ENCODE results near the gene SLC26A3.

Gene SLC26A3

DNA sequence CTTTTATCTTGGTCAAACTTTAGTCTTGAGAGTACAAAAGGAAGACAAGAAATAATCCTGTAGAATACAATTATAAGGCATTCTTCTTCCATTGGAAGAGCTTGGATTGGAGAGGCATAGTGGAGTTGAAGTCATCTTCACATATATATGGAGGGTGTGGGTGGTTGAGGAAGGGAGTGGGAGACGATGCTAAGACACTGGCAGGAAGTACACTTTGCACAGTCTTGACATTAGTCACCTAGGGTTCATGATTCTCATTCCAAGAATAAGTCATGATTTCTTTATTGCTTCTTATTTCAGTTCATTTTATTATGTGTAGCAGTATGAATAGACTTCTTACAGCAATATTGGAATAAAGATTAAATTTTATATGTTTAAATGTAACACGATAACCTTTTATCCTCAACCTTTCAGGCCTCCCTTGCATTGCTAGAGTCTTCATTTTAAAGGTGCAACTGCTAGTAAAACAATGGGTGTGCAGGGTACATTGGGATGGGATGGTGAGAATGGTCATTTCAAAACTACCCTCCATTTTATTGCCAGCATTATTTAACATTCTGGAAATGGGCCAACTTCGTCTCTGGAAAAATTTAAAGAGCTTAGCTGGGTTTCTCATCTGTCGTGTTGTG is 12.3 kb upstream of the SLC26A3 start:
- no peak for DNase-seq (ENCODE audit: low spot score)

GRCh38 chr7:107813524-107813923 is 10.5 kb upstream of the SLC26A3 start:
- no peak for DNase-seq (ENCODE audit: low spot score)

DNA sequence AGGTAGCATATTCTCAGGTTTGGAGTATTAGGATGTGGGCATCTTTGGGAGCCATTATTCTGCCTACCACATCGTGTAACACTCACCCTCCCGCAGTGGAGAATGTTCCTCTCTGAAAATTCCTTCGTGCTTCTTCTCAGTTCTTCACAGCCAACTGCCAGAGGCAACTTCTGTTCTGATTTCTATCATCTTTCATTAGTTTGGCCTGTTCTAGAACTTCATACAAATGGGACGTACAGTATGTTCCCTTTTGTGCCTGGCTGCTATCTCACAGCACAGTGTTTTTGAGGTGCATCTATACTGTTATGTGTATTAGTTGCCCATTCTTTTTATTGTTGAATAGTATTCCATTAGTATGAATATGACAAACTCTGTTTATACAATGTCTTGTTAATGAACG is 8.9 kb upstream of the SLC26A3 start:
- no peak for DNase-seq (ENCODE audit: low spot score)

DNA sequence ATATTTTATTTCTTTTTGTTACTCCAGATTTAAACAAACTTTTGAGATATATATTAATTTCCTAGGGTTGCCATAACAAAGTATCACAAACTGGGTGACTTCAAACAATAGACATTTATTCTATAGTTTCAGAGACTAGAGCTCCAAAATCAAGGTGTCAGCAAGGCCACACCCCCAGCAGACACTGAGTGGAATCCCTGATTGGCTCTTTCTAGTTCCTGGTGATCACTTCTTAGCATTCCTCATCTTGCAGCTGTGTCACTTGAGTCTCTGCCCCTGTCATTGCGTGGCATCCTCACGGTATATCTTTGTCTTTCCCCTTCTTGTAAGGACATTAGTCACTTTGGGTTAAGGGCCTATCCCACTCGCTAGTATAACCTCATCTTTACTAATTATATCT is 7.6 kb upstream of the SLC26A3 start:
- DNase-seq (ENCODE audit: low spot score) = no peak

DNA sequence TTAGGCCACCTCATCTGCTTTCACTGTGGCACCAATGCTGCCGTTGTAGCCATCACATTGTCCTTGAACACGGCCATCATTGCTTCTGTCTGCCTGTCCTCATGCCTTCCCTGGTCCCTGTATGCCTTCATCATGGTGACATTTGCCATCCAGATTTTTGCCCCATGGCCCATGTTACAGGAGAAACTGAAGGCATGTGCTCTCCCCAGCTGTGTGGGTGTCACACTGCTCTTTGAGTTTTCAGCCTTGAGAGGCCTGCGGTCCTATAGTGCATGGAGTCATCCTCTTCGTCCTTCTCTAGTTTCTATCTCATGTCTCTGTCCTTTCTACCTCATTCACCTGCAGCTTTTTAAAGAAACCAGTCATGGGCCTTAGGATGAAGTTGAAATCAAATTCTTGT is 6.2 kb upstream of the SLC26A3 start:
- DNase-seq (ENCODE audit: low spot score) = no peak

DNA sequence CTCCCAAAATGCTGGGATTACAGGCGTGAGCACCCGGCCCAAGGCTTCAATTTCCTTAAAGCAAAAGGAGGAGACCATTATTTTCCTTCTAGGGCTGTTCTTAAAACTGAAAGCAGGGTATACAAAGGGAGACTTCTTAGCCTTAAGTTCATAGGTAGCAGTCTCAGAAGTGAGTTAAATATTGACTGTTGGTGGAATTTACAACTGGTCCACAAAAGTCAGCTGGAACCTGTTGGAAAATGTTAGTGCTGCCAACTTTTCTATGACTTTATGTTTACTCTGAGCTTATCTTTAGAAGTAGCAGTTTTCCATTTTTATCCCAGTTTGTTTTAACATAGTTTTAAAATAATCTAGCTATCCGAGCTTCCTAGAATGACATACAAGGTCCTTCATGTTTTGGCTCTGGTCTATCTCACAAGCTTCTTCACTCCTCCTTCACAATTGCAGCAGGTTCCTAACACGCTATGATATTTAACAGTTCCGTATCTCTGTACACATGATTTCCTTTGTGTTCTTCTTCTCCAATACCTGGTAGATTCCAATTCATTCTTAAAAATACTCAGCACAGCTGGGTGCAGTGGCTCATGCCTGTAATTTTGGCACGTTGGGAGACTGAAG is 3.3 kb downstream of the SLC26A3 start:
- no peak for DNase-seq (ENCODE audit: low spot score)

DNA sequence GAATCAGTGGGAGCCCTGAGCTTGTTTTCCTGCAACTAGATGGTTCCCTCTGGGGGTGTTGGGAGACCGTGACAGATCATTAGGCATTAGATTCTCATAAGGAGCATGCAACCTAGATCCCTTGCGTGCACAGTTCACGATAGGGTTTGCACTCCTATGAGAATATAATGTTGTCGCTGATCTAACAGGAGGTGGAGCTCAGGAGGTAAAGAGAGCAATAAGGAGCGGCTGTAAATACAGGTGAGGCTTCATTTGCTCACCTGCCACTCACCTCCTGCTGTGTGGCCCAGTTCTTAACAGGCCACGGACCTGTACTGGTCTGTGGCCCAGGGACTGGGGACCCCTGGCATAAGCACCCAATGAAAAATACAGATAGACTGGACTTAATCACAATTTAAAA is 10.7 kb downstream of the SLC26A3 start:
- no peak for DNase-seq (ENCODE audit: low spot score)

- DNase-seq (ENCODE audit: low spot score) = no peak
Measured at GRCh38 chr7:107789647-107790046, 13.4 kb downstream of the SLC26A3 start.

DNA sequence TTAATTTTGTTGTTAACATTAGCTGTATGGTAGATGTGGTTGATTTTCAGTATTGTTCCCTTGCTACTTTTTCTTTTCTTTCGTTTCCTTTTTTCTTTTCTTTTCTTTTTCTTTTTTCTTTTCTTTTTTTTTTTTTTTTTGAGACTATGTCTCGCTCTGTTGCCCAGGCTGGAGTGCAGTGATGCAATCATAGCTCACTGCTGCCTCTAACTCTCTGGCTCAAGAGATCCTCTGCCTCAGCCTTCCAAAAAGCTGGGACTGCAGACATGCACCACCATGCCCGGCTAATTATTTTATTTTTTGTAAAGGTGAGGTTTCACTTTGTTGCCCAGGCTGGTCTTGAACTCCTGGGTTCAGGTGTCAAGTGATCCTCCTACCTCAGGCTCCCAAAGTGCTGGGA is 14.4 kb downstream of the SLC26A3 start:
- DNase-seq (ENCODE audit: low spot score) = no peak

- no peak for DNase-seq (ENCODE audit: low spot score)
Measured at GRCh38 chr7:107788216-107788615, 14.8 kb downstream of the SLC26A3 start.

GRCh38 chr7:107785926-107786325 is 17.1 kb downstream of the SLC26A3 start:
- no peak for DNase-seq (ENCODE audit: low spot score)

DNA sequence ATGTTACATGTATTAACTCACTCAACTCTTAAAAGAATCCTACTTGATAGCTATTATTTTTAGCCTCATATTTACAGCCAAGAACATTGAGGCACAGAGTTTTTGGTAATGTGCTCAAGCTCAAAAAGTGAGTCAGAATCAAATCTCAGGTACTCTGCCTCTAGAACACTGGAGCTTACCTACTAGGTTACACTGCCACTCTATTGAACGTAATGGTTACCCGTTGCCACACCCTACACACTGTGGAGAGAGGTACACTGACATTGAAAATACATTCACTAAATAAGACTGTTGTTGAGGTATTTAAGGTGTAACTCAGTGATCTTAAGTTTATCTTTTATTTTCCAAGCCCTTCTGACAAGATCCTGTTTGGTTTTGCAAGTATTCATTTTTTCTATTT is 17.9 kb downstream of the SLC26A3 start:
- no peak for DNase-seq (ENCODE audit: low spot score)

DNA sequence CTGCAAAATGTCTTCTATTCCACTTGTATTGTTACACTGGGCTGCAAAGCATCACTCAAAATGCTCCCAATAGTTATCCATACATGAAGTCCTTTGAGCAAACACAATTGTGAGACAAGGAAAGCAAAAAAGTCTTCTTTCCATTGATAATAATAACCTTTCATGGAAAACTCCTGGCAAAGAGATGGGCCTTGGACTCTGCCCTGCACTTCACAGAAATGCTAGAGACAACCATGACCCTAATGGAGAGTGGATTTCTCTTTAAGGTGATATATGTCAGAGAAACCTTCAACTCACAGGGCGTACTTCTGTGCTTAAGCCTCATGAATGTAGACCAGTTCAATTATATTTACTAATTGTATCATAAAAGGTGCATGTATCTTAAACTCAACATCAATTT is 19.4 kb downstream of the SLC26A3 start:
- DNase-seq (ENCODE audit: low spot score) = no peak

DNA sequence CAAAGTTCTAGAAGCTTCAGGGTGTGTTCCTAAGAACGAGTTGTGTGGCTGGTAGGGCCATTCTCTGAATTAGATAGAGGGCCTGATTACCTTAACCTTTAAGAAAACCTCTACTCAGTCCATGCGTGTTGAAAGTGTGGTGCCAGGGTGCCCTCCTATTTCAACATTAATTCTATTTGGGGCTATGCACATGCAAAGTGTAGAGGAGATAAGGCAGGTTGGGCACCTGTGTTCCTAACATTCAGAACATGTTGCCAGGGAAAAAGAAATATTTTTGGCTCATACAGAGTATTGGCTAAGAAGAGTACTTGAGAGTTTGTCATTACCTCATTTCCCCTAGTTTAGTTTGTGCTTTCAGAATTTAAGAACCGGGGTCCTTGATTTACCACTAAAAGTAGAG is 20.6 kb downstream of the SLC26A3 start:
- DNase-seq (ENCODE audit: low spot score) = no peak

GRCh38 chr7:107779647-107780099 is 23.4 kb downstream of the SLC26A3 start:
- DNase-seq (ENCODE audit: low spot score) = no peak

DNA sequence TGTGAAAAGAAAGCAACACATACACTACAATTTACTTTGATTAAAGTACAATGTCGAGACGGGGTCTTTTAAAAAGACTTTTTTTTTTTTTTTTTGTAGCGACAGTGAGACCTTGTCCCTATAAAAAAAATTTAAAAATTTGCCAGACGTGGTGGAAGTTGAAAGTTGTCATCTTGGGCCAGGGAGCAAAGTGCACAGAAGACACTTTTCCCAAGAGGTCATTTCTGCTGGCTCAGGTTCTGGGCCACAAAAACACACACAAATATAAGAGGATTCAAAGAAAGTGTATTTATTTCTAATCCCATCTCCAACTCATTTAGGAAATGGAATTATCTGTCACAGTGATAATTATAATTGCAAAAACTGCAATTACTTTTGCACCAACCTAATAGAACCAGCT is 24.7 kb downstream of the SLC26A3 start:
- no peak for DNase-seq (ENCODE audit: low spot score)

DNA sequence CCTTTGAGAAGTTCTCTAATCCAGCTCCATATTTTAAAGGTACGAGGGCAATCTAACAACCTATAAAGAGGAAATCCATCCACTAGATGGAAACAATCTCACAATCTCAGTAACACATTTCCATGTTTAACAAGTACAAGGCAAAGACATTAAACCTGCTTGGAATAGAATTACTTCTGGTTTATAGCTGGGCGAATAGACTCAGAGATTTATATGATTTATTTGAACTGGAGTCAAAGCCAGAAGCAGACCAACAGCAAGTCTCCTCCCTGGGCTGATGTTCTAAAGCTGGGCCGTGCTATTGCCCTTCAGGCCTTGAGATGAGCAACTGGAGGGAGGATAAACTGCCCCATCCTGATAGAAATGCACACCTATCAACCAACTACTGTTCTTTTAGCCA is 25.3 kb downstream of the SLC26A3 start:
- DNase-seq (ENCODE audit: low spot score) = no peak

GRCh38 chr7:107773027-107773426 is 30.0 kb downstream of the SLC26A3 start:
- DNase-seq (ENCODE audit: low spot score) = peak; percentile 23

- DNase-seq (ENCODE audit: low spot score) = no peak
Measured at GRCh38 chr7:107768263-107768662, 34.8 kb downstream of the SLC26A3 start.

- no peak for DNase-seq (ENCODE audit: low spot score)
Measured at GRCh38 chr7:107767391-107767790, 35.6 kb downstream of the SLC26A3 start.

DNA sequence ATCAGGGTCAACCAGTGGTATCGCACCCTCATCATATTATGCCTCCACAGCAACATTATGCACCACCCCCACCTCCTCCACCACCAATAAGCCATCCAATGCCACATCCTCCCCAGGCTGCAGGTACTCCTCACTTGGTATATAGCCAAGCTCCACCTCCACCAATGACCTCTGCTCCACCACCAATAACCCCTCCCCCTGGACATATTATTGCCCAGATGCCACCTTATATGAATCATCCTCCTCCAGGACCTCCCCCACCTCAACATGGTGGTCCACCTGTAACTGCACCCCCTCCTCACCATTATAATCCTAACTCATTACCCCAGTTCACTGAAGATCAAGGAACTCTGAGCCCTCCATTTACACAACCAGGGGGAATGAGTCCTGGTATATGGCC is 44.4 kb downstream of the SLC26A3 start:
- no peak for DNase-seq (ENCODE audit: low spot score)

DNA sequence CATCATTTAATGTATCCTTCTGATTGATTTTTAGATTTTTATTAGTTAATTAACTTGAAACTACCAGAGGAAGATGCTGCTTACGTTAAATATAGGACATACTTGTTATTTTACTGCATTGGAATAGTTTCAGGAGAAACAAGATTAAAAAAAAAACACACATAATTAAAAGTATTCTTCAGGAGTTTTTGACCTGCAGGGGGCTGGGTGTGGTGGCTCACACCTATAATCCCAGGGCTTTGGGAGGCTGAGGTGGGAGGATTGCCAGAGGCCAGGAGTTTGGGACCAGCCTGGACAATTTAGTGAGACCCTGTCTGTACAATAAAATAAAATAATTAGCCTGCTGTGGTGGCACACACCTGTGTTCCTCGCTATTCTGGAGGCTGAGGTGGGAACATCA is 48.4 kb downstream of the SLC26A3 start:
- no peak for DNase-seq (ENCODE audit: low spot score)

DNA sequence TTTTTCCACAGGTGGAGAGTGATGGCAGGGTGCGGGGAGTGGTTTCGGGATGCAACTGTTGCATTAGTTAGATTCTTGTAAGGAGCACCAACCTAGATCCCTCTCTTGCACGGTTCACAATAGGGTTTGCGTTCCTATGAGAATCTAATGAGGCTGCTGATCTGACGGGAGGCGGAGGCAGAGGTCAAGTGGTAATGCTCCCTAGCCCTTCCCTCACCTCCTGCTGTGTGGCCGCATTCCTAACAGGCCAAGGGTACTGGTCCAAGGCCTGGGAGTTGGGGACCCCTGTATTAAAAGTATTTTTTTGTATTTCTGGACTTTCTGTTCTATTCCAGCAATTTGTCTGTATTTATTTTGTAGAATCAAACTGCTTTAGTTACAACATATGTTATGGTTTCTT is 51.9 kb downstream of the SLC26A3 start:
- no peak for DNase-seq (ENCODE audit: low spot score)

GRCh38 chr7:107746006-107746405 is 57.0 kb downstream of the SLC26A3 start:
- no peak for DNase-seq (ENCODE audit: low spot score)
